PFSK-1 (cell line): ENCODE results near the gene GATA2.

Source experiments
- POLR2AphosphoS5 ChIP-seq: IDR thresholded peaks from 2 replicates; pipeline ENCODE4 v1.6.1; 2012; ENCODE audit warnings: low read depth, mild to moderate bottlenecking, control low read depth, low read length, moderate library complexity
- SIN3A ChIP-seq: IDR thresholded peaks from 2 replicates; pipeline ENCODE4 v1.6.1; 2012; ENCODE audit warnings: mild to moderate bottlenecking, low read length, moderate library complexity, borderline replicate concordance; ENCODE audit not compliant: insufficient read depth
- TAF1 ChIP-seq: IDR thresholded peaks from 2 replicates; pipeline ENCODE4 v1.6.1; 2012; ENCODE audit warnings: low read length, control low read depth, borderline replicate concordance; ENCODE audit not compliant: insufficient read depth
- TF ChIP-seq, protein P1 (sequence below), 2 experiments: IDR thresholded peaks; 2 replicates each; pipeline versions ENCODE4 v1.6.1 to v1.8.0; 2011 to 2012; ENCODE audit warnings: low read depth in 2 of 2, low read length in 2 of 2, control low read depth in 1 of 2, inconsistent platforms in 1 of 2, mild to moderate bottlenecking in 1 of 2, moderate library complexity in 1 of 2; ENCODE audit not compliant: insufficient read depth in 1 of 2

DNA sequence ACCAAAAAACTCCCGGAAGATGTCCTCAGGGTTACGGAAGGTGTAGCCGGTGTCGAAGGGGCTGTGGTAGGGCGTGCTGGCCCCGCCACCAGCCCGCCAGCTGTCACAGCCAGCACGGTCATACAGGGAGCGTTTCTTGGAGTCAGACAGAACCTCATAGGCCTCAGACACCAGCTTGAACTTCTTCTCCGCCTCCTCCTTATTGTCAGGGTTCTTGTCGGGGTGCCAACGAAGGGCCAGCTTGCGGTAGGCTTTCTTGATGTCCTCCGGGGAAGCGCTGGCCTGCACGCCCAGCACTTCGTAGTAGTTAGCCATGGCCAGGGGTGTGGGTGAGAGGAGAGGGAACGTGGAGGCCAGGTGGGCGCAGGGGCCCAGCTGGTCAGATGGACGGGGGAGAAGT, 30.1 kb downstream of the GATA2 start:
- TF ChIP-seq, protein P1, sequence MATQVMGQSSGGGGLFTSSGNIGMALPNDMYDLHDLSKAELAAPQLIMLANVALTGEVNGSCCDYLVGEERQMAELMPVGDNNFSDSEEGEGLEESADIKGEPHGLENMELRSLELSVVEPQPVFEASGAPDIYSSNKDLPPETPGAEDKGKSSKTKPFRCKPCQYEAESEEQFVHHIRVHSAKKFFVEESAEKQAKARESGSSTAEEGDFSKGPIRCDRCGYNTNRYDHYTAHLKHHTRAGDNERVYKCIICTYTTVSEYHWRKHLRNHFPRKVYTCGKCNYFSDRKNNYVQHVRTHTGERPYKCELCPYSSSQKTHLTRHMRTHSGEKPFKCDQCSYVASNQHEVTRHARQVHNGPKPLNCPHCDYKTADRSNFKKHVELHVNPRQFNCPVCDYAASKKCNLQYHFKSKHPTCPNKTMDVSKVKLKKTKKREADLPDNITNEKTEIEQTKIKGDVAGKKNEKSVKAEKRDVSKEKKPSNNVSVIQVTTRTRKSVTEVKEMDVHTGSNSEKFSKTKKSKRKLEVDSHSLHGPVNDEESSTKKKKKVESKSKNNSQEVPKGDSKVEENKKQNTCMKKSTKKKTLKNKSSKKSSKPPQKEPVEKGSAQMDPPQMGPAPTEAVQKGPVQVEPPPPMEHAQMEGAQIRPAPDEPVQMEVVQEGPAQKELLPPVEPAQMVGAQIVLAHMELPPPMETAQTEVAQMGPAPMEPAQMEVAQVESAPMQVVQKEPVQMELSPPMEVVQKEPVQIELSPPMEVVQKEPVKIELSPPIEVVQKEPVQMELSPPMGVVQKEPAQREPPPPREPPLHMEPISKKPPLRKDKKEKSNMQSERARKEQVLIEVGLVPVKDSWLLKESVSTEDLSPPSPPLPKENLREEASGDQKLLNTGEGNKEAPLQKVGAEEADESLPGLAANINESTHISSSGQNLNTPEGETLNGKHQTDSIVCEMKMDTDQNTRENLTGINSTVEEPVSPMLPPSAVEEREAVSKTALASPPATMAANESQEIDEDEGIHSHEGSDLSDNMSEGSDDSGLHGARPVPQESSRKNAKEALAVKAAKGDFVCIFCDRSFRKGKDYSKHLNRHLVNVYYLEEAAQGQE (IDR thresholded peaks at IDR 0.05; ENCODE audit: insufficient read depth in 1 of 2, low read depth in 2 of 2, low read length in 2 of 2): no peak
- TF ChIP-seq POLR2AphosphoS5: no peak
- TF ChIP-seq TAF1: no peak
- TF ChIP-seq SIN3A: no peak
